HG02759 (cell line): ENCODE measurements around the gene SLC5A2.

Experiments
- ATAC-seq: cut with Tn5 transposase; IDR thresholded peaks from one replicate; pipeline ENCODE4 v1.9.1; 2021; ENCODE audit warnings: mild to moderate bottlenecking, moderate library complexity; ENCODE audit not compliant: unreplicated experiment

Gene SLC5A2

DNA sequence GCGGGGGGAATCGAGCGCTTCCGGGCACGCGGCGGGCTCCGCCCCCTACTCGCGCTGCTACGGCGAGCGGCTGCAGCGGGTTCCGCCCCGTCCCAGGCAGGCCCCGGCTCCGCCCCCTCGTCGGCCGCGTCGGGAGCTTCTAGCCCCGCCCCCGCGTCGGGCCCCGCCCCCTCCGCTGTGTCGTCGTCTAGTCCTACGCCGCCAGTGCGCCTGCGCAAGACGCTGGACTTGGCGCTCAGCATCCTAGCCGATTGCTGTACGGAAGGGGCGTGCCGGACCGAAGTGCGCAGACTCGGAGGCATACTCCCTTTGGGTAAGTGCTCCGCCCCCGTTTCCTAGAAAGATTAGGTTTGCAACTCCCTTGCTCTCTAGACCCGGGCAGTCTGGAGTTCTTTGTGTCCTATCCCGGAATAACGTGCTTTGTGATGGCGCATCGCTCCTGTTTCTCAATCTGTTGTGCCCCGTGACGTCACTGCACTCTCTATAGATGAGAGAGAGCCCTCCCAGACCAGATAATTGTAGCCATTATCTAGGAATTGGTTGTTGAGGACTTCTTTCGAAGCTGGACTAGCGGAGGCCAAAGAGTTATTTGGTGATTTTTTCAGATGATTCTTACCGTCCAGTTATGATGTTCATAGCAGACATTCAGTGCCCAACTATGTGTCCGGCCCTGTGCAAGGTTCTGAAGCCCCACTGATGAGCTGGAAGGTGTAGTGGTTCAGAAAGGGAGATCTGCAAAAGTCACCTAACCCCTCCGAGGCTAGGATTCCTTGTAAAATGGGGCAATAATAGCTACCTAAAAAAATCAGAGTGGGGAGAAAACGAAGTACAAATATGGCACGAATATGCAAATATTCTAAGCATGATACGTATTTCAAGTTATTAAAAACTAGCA, 23.0 kb upstream of the SLC5A2 start:
- ATAC-seq, result peak; percentile 75

- ATAC-seq, result no peak
These were observed 22.3 kb upstream of the SLC5A2 start for GRCh38 chr16:31460582-31461002.

DNA sequence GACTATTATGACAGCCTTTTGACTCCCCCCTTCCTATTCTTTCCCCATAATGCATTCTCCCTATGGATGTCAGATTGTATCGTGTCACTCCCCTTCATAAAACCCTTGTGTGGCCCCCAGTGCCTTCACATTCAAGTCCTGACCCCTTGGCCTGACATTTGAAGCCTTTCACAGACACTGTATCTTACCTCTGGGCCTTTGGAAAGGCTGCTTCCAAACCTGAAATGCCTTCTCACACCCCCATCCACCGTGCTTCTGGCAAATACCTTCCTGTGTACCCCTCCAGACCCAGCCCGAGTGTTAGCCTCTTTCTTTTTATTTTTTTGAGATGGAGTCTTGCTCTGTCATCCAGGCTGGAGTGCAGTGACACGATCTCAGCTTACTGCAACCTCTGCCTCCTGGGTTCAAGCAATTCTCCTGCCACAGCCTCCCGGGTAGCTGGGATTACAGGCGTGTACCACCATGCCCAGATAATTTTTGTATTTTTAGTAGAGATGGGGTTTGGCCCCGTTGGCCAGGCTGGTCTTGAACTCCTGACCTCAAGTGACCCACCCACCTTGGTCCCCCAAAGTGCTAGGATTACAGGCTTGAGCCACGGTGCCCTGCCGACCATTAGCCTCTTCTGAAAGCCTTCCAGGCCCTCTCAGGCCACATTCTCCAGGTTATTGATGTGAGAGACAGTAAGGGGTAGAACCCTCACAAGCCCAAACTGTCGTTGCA, 21.6 kb upstream of the SLC5A2 start:
- ATAC-seq, result no peak

DNA sequence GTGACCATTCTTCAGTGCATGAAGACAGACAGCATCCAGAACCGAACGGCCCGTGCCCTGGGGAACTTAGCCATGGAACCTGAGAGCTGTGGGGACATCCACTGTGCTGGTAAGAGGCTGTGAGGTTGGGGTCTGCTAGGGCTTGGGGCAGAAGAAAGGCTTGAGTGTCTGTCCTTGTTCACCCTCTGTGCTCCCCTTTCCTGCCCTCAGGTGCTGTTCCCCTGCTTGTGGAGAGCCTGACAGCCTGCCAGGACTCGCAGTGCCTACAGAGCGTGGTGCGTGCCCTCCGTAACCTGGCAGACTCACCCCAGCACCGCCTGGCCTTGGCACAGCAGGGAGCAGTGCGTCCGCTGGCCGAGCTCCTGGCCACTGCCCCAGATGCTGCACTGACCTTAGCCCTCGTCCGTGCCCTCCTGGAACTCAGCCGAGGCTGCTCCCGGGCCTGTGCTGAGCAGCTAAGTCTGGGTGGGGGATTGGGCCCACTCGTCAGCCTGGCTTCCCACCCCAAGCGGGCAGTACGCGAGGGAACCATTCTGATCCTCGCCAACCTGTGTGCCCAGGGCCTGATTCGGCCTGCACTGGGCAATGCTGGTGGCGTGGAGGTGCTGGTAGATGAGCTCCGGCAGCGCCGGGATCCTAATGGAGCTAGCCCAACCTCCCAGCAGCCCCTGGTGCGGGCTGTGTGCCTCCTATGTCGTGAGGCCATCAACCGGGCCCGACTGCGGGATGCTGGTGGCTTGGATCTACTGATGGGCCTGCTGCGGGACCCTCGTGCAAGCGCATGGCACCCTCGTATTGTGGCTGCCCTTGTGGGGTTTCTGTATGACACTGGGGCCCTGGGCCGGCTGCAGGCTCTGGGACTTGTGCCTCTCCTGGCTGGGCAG, 20.8 kb upstream of the SLC5A2 start:
- no peak for ATAC-seq

GRCh38 chr16:31464348-31464769, 18.6 kb upstream of the SLC5A2 start:
- ATAC-seq, result no peak

DNA sequence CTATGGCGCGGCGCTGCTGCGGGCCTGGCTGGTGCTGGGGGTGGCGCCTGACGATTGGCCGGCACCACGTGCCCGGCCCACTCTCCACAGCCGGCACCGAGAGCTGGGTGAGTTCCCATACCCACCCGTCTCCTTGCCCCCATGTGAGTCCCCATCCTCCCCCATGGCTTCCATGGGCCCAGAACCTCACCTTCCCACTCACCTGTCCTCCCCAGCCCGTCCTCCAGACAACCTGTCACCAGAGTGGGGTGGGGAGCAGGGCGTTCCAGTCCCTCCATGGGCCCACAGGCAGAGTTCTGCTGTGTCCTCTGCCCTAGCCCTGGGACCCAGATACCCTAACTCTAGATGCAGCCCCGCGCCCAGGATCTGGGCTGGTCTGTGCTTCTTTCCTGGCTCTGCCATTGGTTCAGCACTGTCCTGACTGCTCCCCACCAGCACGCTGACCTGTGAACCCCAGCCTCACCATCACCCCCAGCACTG, 18.1 kb upstream of the SLC5A2 start:
- ATAC-seq, result no peak

DNA sequence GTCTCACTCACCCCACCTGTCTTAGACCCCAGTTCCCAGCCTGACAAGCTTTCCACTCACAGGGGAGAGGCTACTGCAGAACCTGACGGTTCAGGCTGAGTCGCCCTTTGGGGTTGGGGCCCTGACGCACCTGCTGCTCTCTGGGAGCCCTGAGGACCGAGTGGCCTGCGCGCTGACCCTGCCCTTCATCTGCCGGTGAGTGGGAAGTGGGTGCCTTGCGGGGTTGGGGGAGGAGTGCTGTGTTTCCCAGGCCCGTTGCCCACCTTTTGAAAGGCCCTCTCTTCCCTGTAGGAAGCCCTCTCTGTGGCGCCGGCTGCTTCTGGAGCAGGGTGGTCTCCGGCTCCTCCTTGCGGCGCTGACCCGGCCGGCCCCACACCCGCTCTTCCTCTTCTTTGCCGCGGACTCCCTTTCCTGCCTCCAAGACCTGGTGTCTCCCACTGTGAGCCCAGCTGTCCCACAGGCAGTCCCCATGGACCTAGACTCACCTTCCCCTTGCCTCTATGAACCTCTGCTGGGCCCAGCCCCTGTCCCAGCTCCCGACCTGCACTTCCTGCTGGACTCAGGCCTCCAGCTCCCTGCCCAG, 17.0 kb upstream of the SLC5A2 start:
- no peak for ATAC-seq

DNA sequence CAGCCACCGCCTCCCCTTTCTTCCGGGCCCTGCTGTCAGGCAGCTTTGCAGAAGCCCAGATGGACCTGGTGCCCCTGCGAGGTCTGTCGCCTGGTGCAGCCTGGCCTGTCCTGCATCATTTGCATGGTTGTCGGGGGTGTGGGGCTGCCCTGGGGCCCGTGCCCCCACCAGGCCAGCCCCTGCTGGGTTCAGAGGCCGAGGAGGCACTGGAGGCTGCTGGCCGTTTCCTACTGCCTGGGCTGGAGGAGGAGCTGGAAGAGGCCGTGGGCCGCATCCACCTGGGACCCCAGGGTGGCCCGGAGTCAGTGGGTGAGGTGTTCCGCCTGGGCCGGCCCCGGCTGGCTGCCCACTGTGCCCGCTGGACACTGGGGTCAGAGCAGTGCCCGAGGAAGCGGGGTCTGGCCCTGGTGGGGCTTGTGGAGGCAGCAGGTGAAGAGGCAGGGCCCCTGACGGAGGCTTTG, 16.5 kb upstream of the SLC5A2 start:
- no peak for ATAC-seq

DNA sequence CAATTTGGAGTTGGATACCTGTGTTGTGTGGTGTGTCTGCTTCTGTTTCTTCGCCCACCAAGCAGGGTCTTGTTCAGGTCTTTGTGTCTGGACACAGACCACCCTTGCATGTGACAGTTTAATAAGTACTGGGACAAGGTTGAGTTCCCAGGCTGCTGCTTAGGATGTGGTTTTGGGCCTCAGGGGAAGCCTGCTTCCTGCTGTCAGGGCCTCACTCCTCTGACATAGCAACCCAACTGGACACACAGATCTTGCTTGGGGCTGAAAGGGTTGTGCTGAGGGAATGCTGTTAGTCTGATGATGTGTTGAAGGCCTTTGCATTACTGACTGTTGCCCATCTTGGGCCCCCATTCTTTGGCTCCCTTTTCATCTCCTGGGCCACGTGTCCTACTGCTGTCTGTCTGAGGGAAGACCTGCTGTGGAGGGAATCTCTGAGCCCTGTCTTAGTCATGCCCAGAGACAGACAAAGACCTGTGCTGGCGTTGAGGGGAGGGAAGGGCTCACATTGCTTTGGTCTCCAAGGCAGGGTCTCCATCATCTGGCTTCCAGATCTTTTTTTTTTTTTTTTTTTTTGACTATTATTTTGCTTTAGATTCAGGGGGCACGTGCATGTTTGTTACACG, 15.7 kb upstream of the SLC5A2 start:
- ATAC-seq, result peak; percentile 56

DNA sequence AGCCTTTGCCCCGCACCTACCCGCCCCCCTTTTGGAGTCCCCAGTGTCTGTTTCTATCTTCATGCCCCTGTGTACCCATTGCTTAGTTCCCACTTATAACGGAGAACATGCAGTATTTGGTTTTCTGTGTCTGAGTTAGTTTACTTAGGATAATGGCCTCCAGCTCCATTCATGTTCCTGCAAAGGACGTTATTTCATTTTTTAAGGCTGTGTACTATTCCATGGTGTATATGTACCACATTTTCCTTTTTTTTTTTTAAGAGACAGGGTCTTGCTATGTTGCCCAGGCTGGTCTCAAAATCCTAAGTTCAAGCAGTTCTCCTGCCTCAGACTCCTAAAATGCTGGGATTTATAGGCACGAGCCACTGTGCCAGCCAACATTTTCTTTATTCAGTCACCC, 15.1 kb upstream of the SLC5A2 start:
- ATAC-seq, result no peak

GRCh38 chr16:31470615-31471014, 12.3 kb upstream of the SLC5A2 start:
- ATAC-seq, result no peak

GRCh38 chr16:31471241-31471874, 11.6 kb upstream of the SLC5A2 start:
- no peak for ATAC-seq

GRCh38 chr16:31471875-31472708, 10.8 kb upstream of the SLC5A2 start, which contains the start of gene TGFB1I1:
TGFB1I1 (plus strand) TSS chr16:31472152; CDS start chr16:31472189, 37 bp downstream.
- ATAC-seq, result no peak

GRCh38 chr16:31472709-31473203, 10.2 kb upstream of the SLC5A2 start:
- ATAC-seq, result no peak

GRCh38 chr16:31473264-31473984, 9.5 kb upstream of the SLC5A2 start:
- ATAC-seq, result no peak

DNA sequence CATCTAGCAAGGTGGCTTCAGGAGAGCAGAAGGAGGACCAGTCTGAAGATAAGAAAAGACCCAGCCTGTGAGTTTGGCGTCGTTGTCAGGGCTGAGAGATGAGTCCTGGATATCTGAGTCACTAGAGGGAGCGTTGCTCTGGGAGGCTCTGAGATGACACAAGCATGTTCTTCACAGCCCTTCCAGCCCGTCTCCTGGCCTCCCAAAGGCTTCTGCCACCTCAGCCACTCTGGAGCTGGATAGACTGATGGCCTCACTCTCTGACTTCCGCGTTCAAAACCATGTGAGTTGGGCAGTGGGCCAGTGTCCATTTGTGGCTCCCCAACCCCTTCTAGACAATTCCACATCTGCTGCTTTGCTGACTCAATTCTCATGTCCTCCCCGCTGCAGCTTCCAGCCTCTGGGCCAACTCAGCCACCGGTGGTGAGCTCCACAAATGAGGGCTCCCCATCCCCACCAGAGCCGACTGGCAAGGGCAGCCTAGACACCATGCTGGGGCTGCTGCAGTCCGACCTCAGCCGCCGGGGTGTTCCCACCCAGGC, 8.7 kb upstream of the SLC5A2 start:
- ATAC-seq, result no peak
